ENCODE data around the gene CDH5.

DNA sequence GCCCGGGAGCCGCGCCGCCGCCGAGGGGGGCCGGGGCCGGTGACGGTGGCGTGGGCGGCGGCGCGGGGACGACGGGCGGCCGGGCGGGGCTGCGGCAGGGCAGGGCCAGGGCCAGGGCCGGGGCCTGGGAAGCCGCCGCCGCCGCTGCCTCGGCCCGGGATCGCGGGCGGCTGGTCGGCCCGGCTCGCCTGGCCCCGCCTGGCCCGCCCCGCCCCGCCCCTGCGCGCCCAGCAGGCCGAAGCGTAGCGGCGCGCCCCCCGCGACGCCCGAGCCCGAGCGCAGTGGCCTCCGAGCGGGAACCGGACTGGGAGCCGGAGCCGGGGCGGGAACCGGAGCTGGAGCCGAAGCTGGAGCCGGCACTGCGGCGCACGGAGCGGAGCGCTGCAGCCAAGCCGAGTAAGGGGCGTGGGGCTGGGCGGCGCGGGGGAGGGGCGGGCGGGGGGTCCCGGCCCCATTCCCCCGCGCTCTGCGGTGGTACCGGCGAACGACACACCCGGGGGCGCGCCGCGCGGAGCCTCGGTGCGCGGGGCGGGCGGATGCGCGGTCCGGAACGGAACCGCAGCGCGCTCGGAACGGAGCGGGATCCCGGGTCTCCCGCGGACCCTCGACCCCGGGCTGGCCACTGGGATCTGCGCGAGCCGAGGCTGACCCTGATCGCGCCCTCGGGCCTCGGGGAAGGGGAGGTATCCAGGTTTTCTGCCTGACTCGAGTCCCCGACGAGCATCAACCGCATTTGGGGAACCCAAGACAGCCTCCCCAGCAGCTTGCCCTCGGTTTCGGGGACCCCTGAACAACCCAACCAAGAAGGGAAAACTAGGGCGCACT is 60.8 kb downstream of the CDH5 start, which contains the start of gene BEAN1:
- TF ChIP-seq, protein P1, sequence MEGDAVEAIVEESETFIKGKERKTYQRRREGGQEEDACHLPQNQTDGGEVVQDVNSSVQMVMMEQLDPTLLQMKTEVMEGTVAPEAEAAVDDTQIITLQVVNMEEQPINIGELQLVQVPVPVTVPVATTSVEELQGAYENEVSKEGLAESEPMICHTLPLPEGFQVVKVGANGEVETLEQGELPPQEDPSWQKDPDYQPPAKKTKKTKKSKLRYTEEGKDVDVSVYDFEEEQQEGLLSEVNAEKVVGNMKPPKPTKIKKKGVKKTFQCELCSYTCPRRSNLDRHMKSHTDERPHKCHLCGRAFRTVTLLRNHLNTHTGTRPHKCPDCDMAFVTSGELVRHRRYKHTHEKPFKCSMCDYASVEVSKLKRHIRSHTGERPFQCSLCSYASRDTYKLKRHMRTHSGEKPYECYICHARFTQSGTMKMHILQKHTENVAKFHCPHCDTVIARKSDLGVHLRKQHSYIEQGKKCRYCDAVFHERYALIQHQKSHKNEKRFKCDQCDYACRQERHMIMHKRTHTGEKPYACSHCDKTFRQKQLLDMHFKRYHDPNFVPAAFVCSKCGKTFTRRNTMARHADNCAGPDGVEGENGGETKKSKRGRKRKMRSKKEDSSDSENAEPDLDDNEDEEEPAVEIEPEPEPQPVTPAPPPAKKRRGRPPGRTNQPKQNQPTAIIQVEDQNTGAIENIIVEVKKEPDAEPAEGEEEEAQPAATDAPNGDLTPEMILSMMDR (IDR thresholded peaks at IDR 0.05): no peak
- no peak for TF ChIP-seq POLR2A (IDR thresholded peaks at IDR 0.05)
